Superior temporal gyrus (tissue), 1 donor: ENCODE measurements around the gene TRPC4AP.
"Not testable (repeated sequence)": the region's sequence is repeated elsewhere in the genome, so short reads cannot be mapped to it uniquely, and the experiment has no call there.

Source experiments
- DNase-seq: peaks from one replicate; pipeline ENCODE4 v3.0.0-alpha.2; 2016; ENCODE audit errors: extremely low spot score

The TRPC4AP gene

GRCh38 chr20:35106827-35107380, 14.3 kb upstream of the TRPC4AP start:
- no peak for DNase-seq

- DNase-seq: no peak
These were observed 12.2 kb upstream of the TRPC4AP start for GRCh38 chr20:35104685-35105295.

- no peak for DNase-seq
These were observed 9.0 kb upstream of the TRPC4AP start for GRCh38 chr20:35101620-35102019.

- no peak for DNase-seq
These were observed 769 bp upstream of the TRPC4AP start for GRCh38 chr20:35093267-35093884.

GRCh38 chr20:35091816-35092523, 637 bp downstream of the TRPC4AP start:
- DNase-seq: peak; percentile 40

GRCh38 chr20:35088231-35089145, 4.1 kb downstream of the TRPC4AP start:
- no peak for DNase-seq

- DNase-seq: no peak
These were observed 4.8 kb downstream of the TRPC4AP start for GRCh38 chr20:35087791-35088190.

GRCh38 chr20:35087355-35087754, 5.3 kb downstream of the TRPC4AP start:
- DNase-seq: no peak

GRCh38 chr20:35085477-35086225, 7.0 kb downstream of the TRPC4AP start:
- DNase-seq: no peak

GRCh38 chr20:35084998-35085397, 7.6 kb downstream of the TRPC4AP start:
- no peak for DNase-seq

- DNase-seq: not testable (repeated sequence)
These were observed 12.3 kb downstream of the TRPC4AP start for GRCh38 chr20:35080348-35080642.

- DNase-seq: no peak
These were observed 12.9 kb downstream of the TRPC4AP start for GRCh38 chr20:35079472-35080347.

GRCh38 chr20:35077872-35078271, 14.7 kb downstream of the TRPC4AP start:
- DNase-seq: no peak

GRCh38 chr20:35077341-35077740, 15.3 kb downstream of the TRPC4AP start:
- no peak for DNase-seq

- not testable (repeated sequence) for DNase-seq
These were observed 21.0 kb downstream of the TRPC4AP start for GRCh38 chr20:35071436-35072153.

- DNase-seq: no peak
These were observed 26.4 kb downstream of the TRPC4AP start for GRCh38 chr20:35066194-35066593.

- no peak for DNase-seq
These were observed 27.4 kb downstream of the TRPC4AP start for GRCh38 chr20:35065181-35065580.

GRCh38 chr20:35063168-35063567, 29.4 kb downstream of the TRPC4AP start:
- no peak for DNase-seq

GRCh38 chr20:35062478-35062877, 30.1 kb downstream of the TRPC4AP start:
- no peak for DNase-seq

GRCh38 chr20:35060168-35060567, 32.4 kb downstream of the TRPC4AP start:
- no peak for DNase-seq
